Measurements from ENCODE around the gene ENDOU.

DNA sequence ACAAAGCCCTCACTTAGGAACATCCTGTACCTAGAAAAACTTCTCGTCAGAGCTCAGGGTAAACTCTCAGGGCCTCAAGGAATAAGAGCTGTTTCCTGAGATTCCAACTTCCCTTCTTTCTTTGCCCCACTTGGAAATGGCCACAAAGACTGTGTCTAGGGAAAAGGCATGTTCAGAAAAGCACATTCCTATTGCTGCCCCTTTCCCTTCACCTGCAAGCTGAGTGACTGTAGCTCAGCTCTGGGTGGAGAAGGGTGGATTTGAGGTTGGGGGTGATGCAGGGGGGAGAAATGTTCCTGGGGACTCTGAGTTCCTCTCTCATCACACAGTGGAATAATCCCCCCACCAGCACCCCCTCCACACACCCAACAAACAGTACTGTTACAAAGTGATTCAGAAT is 6.8 kb downstream of the ENDOU start:
- TF ChIP-seq CTCF (conservative IDR thresholded peaks at IDR 0.05; ENCODE audit: low read depth, low read length) (no peak), EZH2 (IDR thresholded peaks at IDR 0.05; ENCODE audit: low read length, unreplicated experiment) (no peak), EZH2phosphoT487 (IDR thresholded peaks at IDR 0.05; ENCODE audit: borderline replicate concordance, low read length) (no peak)

Measured in PC-3 (cell line).